HUES6 (cell line): ENCODE results near the gene SLC13A5.

ENCODE experiments used
- H3K27ac ChIP-seq: 2 replicates; pipeline ENCODE4 v1.7.0; 2013; ENCODE audit warnings: low read depth, mild to moderate bottlenecking, low read length, inconsistent platforms
- H3K27me3 ChIP-seq: 2 replicates; pipeline ENCODE4 v1.6.1; 2013; ENCODE audit warnings: low read length; ENCODE audit not compliant: control insufficient read depth, insufficient read depth
- H3K36me3 ChIP-seq: 2 replicates; pipeline ENCODE4 v1.6.1; 2013; ENCODE audit warnings: low read length; ENCODE audit not compliant: control insufficient read depth, insufficient read depth
- H3K4me1 ChIP-seq: 2 replicates; pipeline ENCODE4 v1.6.1; 2013; ENCODE audit warnings: low read length; ENCODE audit not compliant: control insufficient read depth, insufficient read depth
- H3K4me3 ChIP-seq: 2 replicates; pipeline ENCODE4 v1.5.1; 2013; ENCODE audit warnings: low read depth, low read length
- H3K9ac ChIP-seq: one replicate; pipeline ENCODE4 v1.6.1; 2013; ENCODE audit warnings: mild to moderate bottlenecking, low read length
- H3K9me3 ChIP-seq: 2 replicates; pipeline ENCODE4 v1.6.1; 2013; ENCODE audit warnings: low read depth, low read length; ENCODE audit not compliant: control insufficient read depth, insufficient read depth

SLC13A5 gene

GRCh38 chr17:6711081-6711674 lies 2.0 kb downstream of the SLC13A5 start:
- H3K4me1 ChIP-seq: peaks cover 11% of the 10 kb centered on the region
- H3K36me3 ChIP-seq: no peaks in the 10 kb centered on the region
- no peaks in the 10 kb centered on the region for H3K9me3 ChIP-seq
- H3K4me3 ChIP-seq: no peak overlapping the region
- H3K27ac ChIP-seq: no peak overlapping the region
- no peak overlapping the region for H3K9ac ChIP-seq
- peaks cover 39% of the 10 kb centered on the region for H3K27me3 ChIP-seq

DNA sequence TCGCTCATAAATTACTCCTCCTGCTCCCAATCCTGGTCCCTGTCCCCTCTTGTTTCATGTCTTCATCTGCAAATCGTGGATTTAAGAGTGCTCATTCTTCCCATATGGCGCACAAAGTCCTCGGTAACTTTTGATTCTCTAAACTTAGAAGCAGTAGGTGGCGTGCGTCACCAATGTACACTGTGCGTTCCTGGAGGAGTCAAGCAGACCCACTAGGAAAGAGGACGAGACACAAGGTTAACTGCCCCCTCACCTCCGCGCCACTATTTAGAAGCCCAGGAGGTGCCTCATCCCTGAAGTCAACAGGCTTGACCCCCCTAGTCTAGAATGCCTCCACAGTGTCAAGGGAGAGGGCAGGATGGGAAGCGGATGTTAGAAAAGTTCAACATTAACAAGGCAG lies 2.9 kb downstream of the SLC13A5 start:
- H3K27ac ChIP-seq: no peak overlapping the region
- peaks cover 45% of the 10 kb centered on the region for H3K27me3 ChIP-seq
- no peak overlapping the region for H3K4me3 ChIP-seq
- H3K9ac ChIP-seq: no peak overlapping the region
- H3K36me3 ChIP-seq: no peaks in the 10 kb centered on the region
- H3K9me3 ChIP-seq: no peaks in the 10 kb centered on the region
- H3K4me1 ChIP-seq: peaks cover 11% of the 10 kb centered on the region

DNA sequence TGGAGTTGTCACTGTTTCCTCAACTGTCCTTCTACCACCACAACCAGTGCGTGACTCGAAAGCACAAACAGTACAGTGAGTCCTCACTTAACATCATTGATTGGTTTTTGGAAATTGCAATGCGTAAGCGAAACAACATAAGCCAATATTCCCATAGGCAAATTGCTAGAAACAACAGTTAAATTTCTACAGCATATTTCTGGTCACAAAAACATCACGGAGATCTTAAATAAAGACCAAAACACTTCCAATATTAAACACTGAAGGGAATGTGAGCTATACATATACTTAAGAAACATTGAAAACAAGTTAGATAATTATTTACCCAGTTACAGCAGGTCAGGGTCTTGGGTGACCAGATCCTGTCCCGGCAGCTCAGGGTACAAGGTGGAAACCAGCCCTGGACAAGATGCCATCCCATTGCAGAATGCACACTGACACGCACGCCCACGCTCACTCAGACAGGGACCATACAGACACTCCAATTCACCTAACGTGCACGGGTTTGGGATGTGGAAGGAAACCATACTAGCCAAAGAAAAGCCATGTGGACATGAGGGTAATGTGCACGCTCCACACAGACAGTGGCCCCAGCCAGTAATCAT lies 4.7 kb downstream of the SLC13A5 start:
- Histone ChIP-seq H3K27me3 (peaks cover 36% of the 10 kb centered on the region), H3K27ac (no peak overlapping the region), H3K9me3 (no peaks in the 10 kb centered on the region), H3K4me3 (no peak overlapping the region), H3K4me1 (peaks cover 11% of the 10 kb centered on the region), H3K9ac (no peak overlapping the region), H3K36me3 (no peaks in the 10 kb centered on the region)

GRCh38 chr17:6706996-6707395 lies 6.2 kb downstream of the SLC13A5 start:
- H3K27me3 ChIP-seq: peaks cover 22% of the 10 kb centered on the region
- H3K9ac ChIP-seq: no peak overlapping the region
- H3K27ac ChIP-seq: no peak overlapping the region
- H3K4me1 ChIP-seq: peaks cover under 1% of the 10 kb centered on the region; the same call in 1 of the 2 replicates
- no peaks in the 10 kb centered on the region for H3K36me3 ChIP-seq
- H3K9me3 ChIP-seq: no peaks in the 10 kb centered on the region
- no peak overlapping the region for H3K4me3 ChIP-seq

- no peak overlapping the region for H3K9ac ChIP-seq
- 0 out of 2 replicates have a peak, but pooled peaks cover 2% of the 10 kb centered on the region for H3K4me1 ChIP-seq
- H3K4me3 ChIP-seq: no peak overlapping the region
- peaks cover 18% of the 10 kb centered on the region; the same call in 1 of the 2 replicates for H3K27me3 ChIP-seq
- H3K9me3 ChIP-seq: no peaks in the 10 kb centered on the region
- H3K27ac ChIP-seq: no peak overlapping the region
- no peaks in the 10 kb centered on the region for H3K36me3 ChIP-seq
Measured at GRCh38 chr17:6706499-6706898, 6.7 kb downstream of the SLC13A5 start.

DNA sequence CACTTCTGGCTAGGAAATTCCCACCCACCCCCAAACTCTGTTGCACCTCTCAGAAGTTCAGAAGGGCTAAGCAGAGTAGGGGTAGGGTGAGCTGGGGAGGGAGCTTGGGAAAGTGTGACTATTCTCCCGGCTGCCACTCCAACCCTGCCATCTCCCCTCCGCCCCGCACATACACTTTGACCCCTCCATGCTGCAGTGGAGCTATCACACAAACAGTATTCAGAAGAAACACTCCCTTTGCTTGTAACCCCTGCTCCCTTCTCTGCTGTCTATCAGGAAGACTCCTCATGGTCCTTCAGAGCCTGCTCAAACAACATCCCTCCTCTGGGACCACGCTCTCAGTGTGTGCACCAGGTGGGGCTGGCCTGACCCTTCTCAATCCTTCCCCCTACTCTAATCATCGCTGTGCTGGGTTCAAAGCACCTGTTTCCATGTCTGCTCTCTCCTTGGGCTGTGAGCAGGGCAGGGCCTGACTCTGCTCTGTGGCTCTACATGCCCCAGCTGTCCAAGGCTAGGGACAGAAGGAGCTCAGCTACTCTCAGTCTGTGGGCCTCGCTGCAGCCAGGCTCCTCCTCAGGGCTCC lies 8.6 kb downstream of the SLC13A5 start:
- Histone ChIP-seq H3K9me3 (no peaks in the 10 kb centered on the region), H3K36me3 (no peaks in the 10 kb centered on the region), H3K27me3 (peaks cover 18% of the 10 kb centered on the region; the same call in 1 of the 2 replicates), H3K9ac (no peak overlapping the region), H3K4me3 (no peak overlapping the region), H3K4me1 (peaks cover 15% of the 10 kb centered on the region; the same call in 1 of the 2 replicates), H3K27ac (no peak overlapping the region)

- Histone ChIP-seq H3K27ac (no peak overlapping the region), H3K4me3 (no peak overlapping the region), H3K9ac (no peak overlapping the region), H3K27me3 (peaks cover 18% of the 10 kb centered on the region; the same call in 1 of the 2 replicates), H3K9me3 (no peaks in the 10 kb centered on the region), H3K36me3 (no peaks in the 10 kb centered on the region), H3K4me1 (peaks cover 15% of the 10 kb centered on the region; the same call in 1 of the 2 replicates)
Measured at GRCh38 chr17:6703751-6704150, 9.4 kb downstream of the SLC13A5 start.

DNA sequence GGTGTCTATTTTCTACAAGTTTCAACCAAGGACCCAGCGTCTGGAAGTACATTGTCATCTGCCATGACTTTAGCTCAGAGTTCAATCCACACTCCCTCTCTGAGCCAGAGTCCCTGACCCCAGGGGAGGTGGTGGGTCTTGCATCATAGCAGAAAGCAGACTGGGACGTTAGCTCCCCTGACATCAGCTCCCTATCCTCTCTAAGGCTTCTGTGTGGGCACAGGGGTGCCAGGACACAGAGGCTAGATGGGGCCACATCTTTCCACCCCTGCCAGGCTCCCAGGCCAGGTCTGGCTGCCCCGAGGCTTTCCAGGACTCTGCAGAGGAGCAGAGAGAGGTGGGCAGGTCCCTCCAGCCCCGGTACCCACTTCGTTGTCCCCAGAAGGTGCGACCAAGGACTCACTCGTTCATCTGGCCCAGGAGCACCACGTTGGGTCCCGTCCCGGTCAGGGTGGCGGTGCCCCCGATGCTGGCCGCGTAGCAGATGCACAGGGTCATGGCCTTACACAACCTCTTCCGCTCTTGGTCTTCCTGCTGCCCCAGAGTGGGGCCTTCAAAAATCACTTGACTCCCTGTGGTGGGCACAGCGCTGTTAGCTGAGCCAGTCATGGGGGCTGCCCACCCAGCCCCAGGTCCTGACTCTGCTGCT lies 10.5 kb downstream of the SLC13A5 start:
- Histone ChIP-seq H3K9ac (no peak overlapping the region), H3K4me1 (peaks cover 15% of the 10 kb centered on the region; the same call in 1 of the 2 replicates), H3K4me3 (no peak overlapping the region), H3K27ac (no peak overlapping the region), H3K9me3 (no peaks in the 10 kb centered on the region), H3K27me3 (peaks cover 18% of the 10 kb centered on the region; the same call in 1 of the 2 replicates), H3K36me3 (no peaks in the 10 kb centered on the region)

GRCh38 chr17:6701719-6702118 lies 11.4 kb downstream of the SLC13A5 start:
- H3K27ac ChIP-seq: no peak overlapping the region
- H3K4me3 ChIP-seq: no peak overlapping the region

GRCh38 chr17:6700948-6701307 lies 12.2 kb downstream of the SLC13A5 start:
- Histone ChIP-seq H3K4me1 (peaks cover 15% of the 10 kb centered on the region; the same call in 1 of the 2 replicates), H3K27ac (no peak overlapping the region), H3K9me3 (no peaks in the 10 kb centered on the region), H3K36me3 (no peaks in the 10 kb centered on the region), H3K4me3 (no peak overlapping the region), H3K9ac (no peak overlapping the region), H3K27me3 (peaks cover 12% of the 10 kb centered on the region; the same call in 1 of the 2 replicates)

More at GRCh38 chr17:6701719-6702118, 11.4 kb downstream of the SLC13A5 start:
- H3K36me3 ChIP-seq: no peaks in the 10 kb centered on the region
- peaks cover 15% of the 10 kb centered on the region; the same call in 1 of the 2 replicates for H3K4me1 ChIP-seq
- no peak overlapping the region for H3K9ac ChIP-seq
- no peaks in the 10 kb centered on the region for H3K9me3 ChIP-seq
- peaks cover 16% of the 10 kb centered on the region; the same call in 1 of the 2 replicates for H3K27me3 ChIP-seq
